Measurements from ENCODE around the gene SMCR8.
"Not testable (repeated sequence)": the region's sequence is repeated elsewhere in the genome, so short reads cannot be mapped to it uniquely, and the experiment has no call there.

SMCR8 gene

DNA sequence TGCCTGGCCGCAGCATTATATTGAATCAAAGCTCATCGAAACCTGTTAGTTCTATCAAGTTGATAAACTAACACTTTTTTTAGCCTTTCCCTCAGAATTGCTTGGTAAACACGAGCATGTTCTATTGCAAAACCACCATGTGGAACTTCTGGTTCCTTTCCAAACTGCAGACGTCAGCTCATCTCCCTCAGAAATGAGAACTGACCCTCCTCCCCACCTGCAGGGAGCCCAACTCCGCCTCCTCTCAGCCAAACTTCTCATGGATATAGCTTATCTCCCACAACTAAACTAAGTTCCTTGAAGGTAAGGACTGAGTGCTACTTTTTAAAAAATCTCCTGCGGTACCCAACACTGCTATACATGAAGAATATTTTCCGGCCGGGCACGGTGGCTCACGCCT lies 41.5 kb downstream of the SMCR8 start:
- in situ Hi-C loops (cut with HindIII; ENCODE audit: low pct_unique_long_range_greater_than_20kb, low sequenced_read_pairs): no loop called here
- DNase-seq (ENCODE audit: low read depth in 1 of 2, low spot score in 1 of 2): no peak
- TF ChIP-seq JUND (IDR thresholded peaks at IDR 0.05; ENCODE audit: low read depth): no peak

- DNase-seq (ENCODE audit: low read depth in 1 of 2, low spot score in 1 of 2): no peak
- TF ChIP-seq JUND (IDR thresholded peaks at IDR 0.05; ENCODE audit: low read depth): no peak
- in situ Hi-C loops (cut with HindIII; ENCODE audit: low pct_unique_long_range_greater_than_20kb, low sequenced_read_pairs): no loop called here
These were observed 45.4 kb downstream of the SMCR8 start for GRCh38 chr17:18360518-18360917.

- no peak for TF ChIP-seq JUND (IDR thresholded peaks at IDR 0.05; ENCODE audit: low read depth)
- no peak for DNase-seq (ENCODE audit: low read depth in 1 of 2, low spot score in 1 of 2)
- in situ Hi-C loops (cut with HindIII; ENCODE audit: low pct_unique_long_range_greater_than_20kb, low sequenced_read_pairs): no loop called here
These were observed 47.0 kb downstream of the SMCR8 start for GRCh38 chr17:18361837-18362697.

DNA sequence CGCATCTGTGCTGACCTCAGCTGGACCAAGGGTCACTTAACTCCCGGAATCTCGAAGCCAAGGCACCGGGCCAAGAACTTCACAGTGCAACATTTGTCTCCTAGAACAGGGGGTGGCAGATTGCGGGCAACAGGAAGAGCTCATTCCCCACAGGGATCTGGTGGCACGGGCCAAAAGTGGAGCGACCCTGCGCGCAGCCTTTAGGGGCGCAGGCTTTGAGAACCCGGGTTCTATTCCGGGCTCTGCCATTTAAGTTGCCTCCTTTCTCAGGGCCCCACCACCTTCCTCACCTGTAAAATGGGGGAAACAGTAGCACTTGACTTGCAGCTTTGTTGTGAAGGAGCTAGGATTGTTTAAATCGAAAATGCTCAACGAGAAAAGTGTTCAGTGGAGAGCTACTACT lies 47.6 kb downstream of the SMCR8 start:
- in situ Hi-C loops (cut with HindIII; ENCODE audit: low pct_unique_long_range_greater_than_20kb, low sequenced_read_pairs): no loop called here
- DNase-seq (ENCODE audit: low read depth in 1 of 2, low spot score in 1 of 2): peak; percentile 31 to 52
- no peak for TF ChIP-seq JUND (IDR thresholded peaks at IDR 0.05; ENCODE audit: low read depth)

DNA sequence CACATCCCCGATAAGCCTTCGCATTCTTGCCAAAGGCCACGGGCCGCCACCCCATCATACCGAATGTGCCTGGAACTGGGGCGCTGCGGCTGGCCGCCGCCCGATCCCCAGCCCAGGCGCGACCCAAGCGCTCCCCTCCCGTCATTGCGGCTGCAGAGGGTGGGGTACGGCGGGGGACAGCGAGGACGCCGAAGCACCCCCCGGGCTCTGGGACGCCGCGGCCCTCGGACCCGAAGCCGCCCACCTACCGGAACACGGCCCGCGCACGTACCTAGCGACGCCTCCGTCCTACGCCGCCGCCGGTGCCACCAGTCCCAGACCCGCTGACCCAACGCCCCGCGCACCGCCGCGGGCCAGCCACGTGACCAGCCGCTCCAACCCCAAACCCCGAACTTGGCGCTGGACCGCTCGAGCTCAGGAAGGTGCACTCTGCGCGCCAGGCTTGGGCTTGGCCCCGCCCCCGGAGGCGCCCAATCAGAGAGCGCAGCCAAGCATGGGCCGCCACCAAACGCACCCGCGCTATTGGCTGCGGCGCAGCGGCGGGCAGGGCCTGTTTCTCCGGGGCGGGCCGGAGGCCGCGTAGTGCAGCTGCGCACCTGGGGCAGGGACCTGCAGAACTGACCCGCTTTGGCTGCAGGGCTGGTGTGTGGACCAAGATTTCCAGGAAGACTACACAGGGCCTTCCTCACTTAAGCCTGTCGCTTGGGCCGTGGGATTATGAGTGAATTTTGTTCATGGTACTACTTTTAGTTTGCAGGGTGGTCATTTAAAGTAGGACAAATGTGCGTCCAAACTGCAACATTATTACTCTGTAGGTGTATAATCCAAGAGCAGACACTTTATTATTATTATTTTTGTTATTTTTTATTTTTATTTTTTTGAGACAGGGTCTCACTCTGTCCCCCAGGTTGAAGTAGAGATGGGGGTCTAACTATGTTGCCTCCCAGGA lies 48.3 kb downstream of the SMCR8 start, which contains the start of gene SHMT1:
SHMT1 (minus strand) TSS at position 450 of the 949 bp plus-strand sequence. CDS start 7,569 bp downstream, outside the sequence.
- in situ Hi-C loops (cut with HindIII; ENCODE audit: low pct_unique_long_range_greater_than_20kb, low sequenced_read_pairs): no loop called here
- TF ChIP-seq JUND (IDR thresholded peaks at IDR 0.05; ENCODE audit: low read depth): no peak
- DNase-seq (ENCODE audit: low read depth in 1 of 2, low spot score in 1 of 2): peak; percentile 98 to 99

- TF ChIP-seq JUND (IDR thresholded peaks at IDR 0.05; ENCODE audit: low read depth): no peak
- DNase-seq (ENCODE audit: low read depth in 1 of 2, low spot score in 1 of 2): no peak
- in situ Hi-C loops (cut with HindIII; ENCODE audit: low pct_unique_long_range_greater_than_20kb, low sequenced_read_pairs): no loop called here
These were observed 49.1 kb downstream of the SMCR8 start for GRCh38 chr17:18364166-18364565.

GRCh38 chr17:18368946-18369345 lies 53.9 kb downstream of the SMCR8 start:
- TF ChIP-seq JUND (IDR thresholded peaks at IDR 0.05; ENCODE audit: low read depth): no peak
- in situ Hi-C loops (cut with HindIII; ENCODE audit: low pct_unique_long_range_greater_than_20kb, low sequenced_read_pairs): no loop called here
- peak in 1 of 2 experiments; percentile 41 for DNase-seq (ENCODE audit: low read depth in 1 of 2, low spot score in 1 of 2)

DNA sequence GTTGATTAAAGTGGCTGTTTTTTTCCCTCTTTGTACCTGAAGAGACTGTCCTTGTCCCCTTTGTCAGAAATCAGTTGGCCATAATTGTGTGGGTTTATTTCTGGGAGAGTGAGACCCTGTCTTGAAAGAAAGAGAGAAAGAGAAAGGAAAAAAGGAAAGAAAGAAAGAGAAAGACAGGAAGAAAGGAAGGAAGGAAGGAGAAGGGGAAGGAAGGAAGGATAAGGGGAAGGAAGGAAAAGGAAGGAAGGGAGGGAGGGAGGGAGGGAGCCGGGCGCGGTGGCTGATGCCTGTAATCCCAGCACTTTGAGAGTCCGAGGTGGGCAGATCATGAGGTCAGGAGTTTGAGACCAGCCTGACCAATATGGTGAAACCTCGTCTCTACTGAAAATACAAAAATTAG lies 55.7 kb downstream of the SMCR8 start:
- in situ Hi-C loops (cut with HindIII; ENCODE audit: low pct_unique_long_range_greater_than_20kb, low sequenced_read_pairs): no loop called here
- TF ChIP-seq JUND (IDR thresholded peaks at IDR 0.05; ENCODE audit: low read depth): no peak
- no peak for DNase-seq (ENCODE audit: low read depth in 1 of 2, low spot score in 1 of 2)

- TF ChIP-seq JUND (IDR thresholded peaks at IDR 0.05; ENCODE audit: low read depth): no peak
- in situ Hi-C loops (cut with HindIII; ENCODE audit: low pct_unique_long_range_greater_than_20kb, low sequenced_read_pairs): no loop called here
These were observed 56.4 kb downstream of the SMCR8 start for GRCh38 chr17:18371455-18371854.

GRCh38 chr17:18373181-18373580 lies 58.1 kb downstream of the SMCR8 start:
- in situ Hi-C loops (cut with HindIII; ENCODE audit: low pct_unique_long_range_greater_than_20kb, low sequenced_read_pairs); DNase-seq (ENCODE audit: low read depth in 1 of 2, low spot score in 1 of 2): not testable (repeated sequence)

More at GRCh38 chr17:18371455-18371854, 56.4 kb downstream of the SMCR8 start:
- no peak for DNase-seq (ENCODE audit: low read depth in 1 of 2, low spot score in 1 of 2)

DNA sequence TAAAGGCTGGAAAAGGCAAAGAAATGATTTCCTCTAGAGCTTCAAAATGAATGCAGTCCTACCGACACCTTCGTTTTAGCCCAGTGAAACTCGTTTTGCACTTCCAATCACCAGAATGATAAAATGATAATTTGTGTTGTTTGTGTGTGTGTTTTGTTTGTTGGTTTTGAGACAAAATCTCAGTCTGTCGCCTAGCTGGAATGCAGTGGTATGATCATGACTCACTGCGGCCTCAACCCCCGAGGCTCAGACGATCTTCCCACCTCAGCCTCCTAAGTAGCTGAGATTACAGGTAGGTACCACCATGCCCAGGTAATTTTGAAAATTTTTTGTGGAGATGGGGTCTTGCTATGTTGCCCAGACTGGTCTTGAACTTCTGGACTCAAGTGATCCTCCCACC lies 59.1 kb downstream of the SMCR8 start:
- peak in 1 of 2 experiments; percentile 81 for DNase-seq (ENCODE audit: low read depth in 1 of 2, low spot score in 1 of 2)
- TF ChIP-seq JUND (IDR thresholded peaks at IDR 0.05; ENCODE audit: low read depth): peak; percentile 73; the same call in 1 of the 2 replicates
- in situ Hi-C loops (cut with HindIII; ENCODE audit: low pct_unique_long_range_greater_than_20kb, low sequenced_read_pairs): no loop called here

All from T47D (cell line).